Naive thymus-derived CD4-positive, alpha-beta T cell (primary cell): Measurements from ENCODE around the gene ARRB2. TPM values are rescaled to one million over a fixed set of nuclear protein-coding genes. Genes with fewer than 3 reads are reported as not detected.
"Not testable (repeated sequence)": the region's sequence is repeated elsewhere in the genome, so short reads cannot be mapped to it uniquely, and the experiment has no call there.

Experiments
- ATAC-seq: fragments of 150-1000 bp; cut with Tn5 transposase; 2 replicates; pipeline ENCODE4 v1.10.0; 2021; ENCODE audit warnings: mild to moderate bottlenecking, moderate library complexity
- CTCF ChIA-PET: fragments of 350-600 bp; sonication (Branson Sonifier 250); formaldehyde crosslinking; loops from one replicate; lab custom pipeline; 2021; ENCODE audit warnings: antibody characterized with exemption; lab: Charles Lee
- POLR2A ChIA-PET: fragments of 350-600 bp; sonication (Branson Sonifier 250); formaldehyde crosslinking; loops from one replicate; lab custom pipeline; 2021; ENCODE audit warnings: antibody characterized with exemption, inconsistent platforms; lab: Charles Lee
- DNase-seq, 9 donors: peaks; one replicate each; pipeline versions ENCODE4 v3.0.0 to v3.0.0-alpha.2; 2020 to 2022; ENCODE audit warnings: mixed read lengths in 1 of 9
- H3K27ac ChIP-seq: one replicate; pipeline ENCODE4 v1.7.0; 2013; ENCODE audit warnings: mild to moderate bottlenecking, low read depth, low read length, moderate library complexity
- H3K27me3 ChIP-seq, 2 donors: one replicate each; pipeline ENCODE4 v1.7.0; 2013; ENCODE audit warnings: low read length in 2 of 2, mild to moderate bottlenecking in 2 of 2, moderate library complexity in 2 of 2; ENCODE audit not compliant: control insufficient read depth in 2 of 2, insufficient read depth in 2 of 2
- H3K36me3 ChIP-seq, 3 experiments: 1 replicate in 2 of 3; 2 replicates in 1 of 3; pipeline ENCODE4 v1.7.0; 2013; ENCODE audit warnings: low read length in 3 of 3, mild to moderate bottlenecking in 3 of 3, moderate library complexity in 1 of 3; ENCODE audit not compliant: insufficient read depth in 3 of 3, control insufficient read depth in 2 of 3
- H3K4me1 ChIP-seq, 2 donors: one replicate each; pipeline ENCODE4 v1.7.0; 2013; ENCODE audit warnings: low read length in 2 of 2, mild to moderate bottlenecking in 2 of 2, moderate library complexity in 1 of 2; ENCODE audit not compliant: control insufficient read depth in 2 of 2, insufficient read depth in 2 of 2
- H3K4me3 ChIP-seq: 2 replicates; pipeline ENCODE4 v1.7.0; 2013; ENCODE audit warnings: mild to moderate bottlenecking, low read length
- H3K9me3 ChIP-seq, 3 experiments: 1 replicate in 2 of 3; 2 replicates in 1 of 3; pipeline ENCODE4 v1.7.0; 2013; ENCODE audit warnings: low read length in 3 of 3; ENCODE audit not compliant: control insufficient read depth in 2 of 3
- H3K27ac Mint-ChIP-seq, 9 donors: one replicate each; pipeline ENCODE4 v1.8.0; 2020 to 2022; ENCODE audit warnings: mixed read lengths in 9 of 9, mild to moderate bottlenecking in 8 of 9, moderate library complexity in 5 of 9, inconsistent platforms in 2 of 9
- H3K27me3 Mint-ChIP-seq, 5 donors: one replicate each; pipeline ENCODE4 v1.8.0; 2021 to 2022; ENCODE audit warnings: mixed read lengths in 5 of 5, mild to moderate bottlenecking in 1 of 5
- H3K36me3 Mint-ChIP-seq, 5 donors: one replicate each; pipeline ENCODE4 v1.8.0; 2020 to 2022; ENCODE audit warnings: mixed read lengths in 5 of 5, mild to moderate bottlenecking in 3 of 5, inconsistent platforms in 1 of 5
- H3K4me1 Mint-ChIP-seq, 7 donors: one replicate each; pipeline ENCODE4 v1.8.0; 2020 to 2022; ENCODE audit warnings: mixed read lengths in 7 of 7, mild to moderate bottlenecking in 3 of 7, inconsistent platforms in 1 of 7
- H3K4me3 Mint-ChIP-seq, 10 donors: one replicate each; pipeline ENCODE4 v1.8.0; 2020 to 2022; ENCODE audit warnings: mild to moderate bottlenecking in 10 of 10, mixed read lengths in 10 of 10, moderate library complexity in 6 of 10, inconsistent platforms in 2 of 10
- H3K9me3 Mint-ChIP-seq, 11 donors: one replicate each; pipeline ENCODE4 v1.8.0; 2020 to 2022; ENCODE audit warnings: mixed read lengths in 11 of 11, mild to moderate bottlenecking in 4 of 11, inconsistent platforms in 1 of 11, moderate library complexity in 1 of 11
- intact Hi-C, 2 donors: fragments of 100-400 bp; cut with micrococcal nuclease; formaldehyde crosslinking; loops; one replicate each; pipeline ENCODE4 v1.15.1; 2023
- polyA plus RNA-seq, 2 donors: library from polyadenylated mRNA; unstranded; fragments of 300-500 nt; fragmentation: Illumina TruSeq; gene quantifications; one replicate each; pipeline ENCODE4 v1.2.3, GENCODE V29; 2021
- total RNA-seq, 6 experiments: library from RNA in 5 of 6; stranded (reverse) in 5 of 6; gene quantifications; 1 replicate in 5 of 6; 2 replicates in 1 of 6; pipeline ENCODE4 v1.2.3 and lab custom pipeline; 2021 to 2026

Gene ARRB2
- total and polyA plus RNA-seq, 7 experiments from 2014 or later, result 34.8 to 601 (median 343) TPM

DNA sequence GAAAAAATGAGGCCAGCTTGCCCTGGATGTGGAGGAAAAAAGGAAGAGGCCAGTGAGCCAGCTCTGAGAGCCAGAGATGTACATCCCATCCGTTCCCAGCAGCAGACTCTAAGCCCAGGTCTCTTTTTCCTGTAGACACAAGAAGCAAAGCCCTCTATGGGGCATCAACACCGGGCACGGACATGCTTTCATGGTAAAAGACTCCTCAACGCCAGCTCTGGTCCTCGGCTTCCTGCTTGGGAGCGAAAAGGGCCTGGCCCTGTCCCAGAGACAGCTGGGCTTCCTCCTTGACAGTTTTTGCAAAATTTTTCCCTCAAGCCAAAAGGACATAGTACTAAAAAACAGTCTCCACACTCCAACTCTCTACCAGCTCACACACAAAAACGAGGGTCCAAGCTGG lies 33.6 kb upstream of the ARRB2 start:
- peaks cover 7 to 98% (median 26%) of the 10 kb centered on the region in 3 experiments for H3K36me3 ChIP-seq

GRCh38 chr17:4678448-4679026 lies 31.9 kb upstream of the ARRB2 start:
- ATAC-seq (no peak), DNase-seq (peak in 1 of 9 donors; percentile 42)
- Histone ChIP-seq H3K4me3 (no peak overlapping the region), H3K36me3 (peaks cover 19 to 93% (median 31%) of the 10 kb centered on the region in 3 experiments), H3K9me3 (no peaks in the 10 kb centered on the region), H3K4me1 (no peaks in the 10 kb centered on the region), H3K27ac (no peak overlapping the region), H3K27me3 (no peaks in the 10 kb centered on the region)
- H3K4me3 Mint-ChIP-seq, result no peak overlapping the region
- no peaks in the 10 kb centered on the region for H3K27me3 Mint-ChIP-seq
- H3K9me3 Mint-ChIP-seq, result no peaks in the 10 kb centered on the region
- intact Hi-C loops, result no loop called here
- no peak overlapping the region for H3K27ac Mint-ChIP-seq
- H3K36me3 Mint-ChIP-seq, result peaks cover 5 to 48% (median 18%) of the 10 kb centered on the region in 5 donors
- peaks cover 0 to 15% (median 0%) of the 10 kb centered on the region in 7 donors for H3K4me1 Mint-ChIP-seq
- CTCF ChIA-PET, result no interaction called here
- POLR2A ChIA-PET, result no interaction called here

More for the DNA sequence above, 33.6 kb upstream of the ARRB2 start:
- ChIA-PET CTCF (interaction anchor here (1.0 kb wide), 1 partner anchor 51 kb away, joined by 3 read pairs; no protein-coding TSS in a partner anchor), POLR2A (no interaction called here)
- DNase-seq (no peak), ATAC-seq (no peak)
- Mint-ChIP-seq H3K4me1 (peaks cover 0 to 15% (median 0%) of the 10 kb centered on the region in 7 donors), H3K27me3 (no peaks in the 10 kb centered on the region), H3K4me3 (no peak overlapping the region), H3K27ac (peak overlapping the region in 2 of 9 donors; percentile 19 to 38), H3K9me3 (no peaks in the 10 kb centered on the region), H3K36me3 (peaks cover 0 to 41% (median 12%) of the 10 kb centered on the region in 5 donors)
- no peaks in the 10 kb centered on the region for H3K27me3 ChIP-seq
- no peak overlapping the region for H3K4me3 ChIP-seq
- H3K27ac ChIP-seq, result no peak overlapping the region
- no peaks in the 10 kb centered on the region for H3K4me1 ChIP-seq
- intact Hi-C loops, result no loop called here
- no peaks in the 10 kb centered on the region for H3K9me3 ChIP-seq

GRCh38 chr17:4679658-4680057 lies 30.8 kb upstream of the ARRB2 start:
- H3K36me3 Mint-ChIP-seq, result peaks cover 5 to 50% (median 18%) of the 10 kb centered on the region in 5 donors
- CTCF ChIA-PET, result no interaction called here

GRCh38 chr17:4683739-4684138 lies 26.7 kb upstream of the ARRB2 start:
- H3K9me3 ChIP-seq, DNase-seq, H3K9me3 Mint-ChIP-seq, H3K4me3 ChIP-seq, CTCF ChIA-PET, H3K27me3 Mint-ChIP-seq, ATAC-seq, intact Hi-C loops, H3K27ac Mint-ChIP-seq, H3K27me3 ChIP-seq, H3K27ac ChIP-seq, H3K4me3 Mint-ChIP-seq, H3K4me1 ChIP-seq: not testable (repeated sequence)
- H3K36me3 ChIP-seq, result peaks cover 10 to 58% (median 19%) of the 10 kb centered on the region in 3 experiments
- Mint-ChIP-seq H3K4me1 (peaks cover 9 to 22% (median 18%) of the 10 kb centered on the region in 7 donors), H3K36me3 (peaks cover 13 to 58% (median 31%) of the 10 kb centered on the region in 5 donors)
- POLR2A ChIA-PET, result interaction anchor here (0.6 kb wide), 1 partner anchor 19 kb away, joined by 3 read pairs; no protein-coding TSS in a partner anchor

More at GRCh38 chr17:4679658-4680057, 30.8 kb upstream of the ARRB2 start:
- Histone ChIP-seq H3K4me3 (no peak overlapping the region), H3K27me3 (no peaks in the 10 kb centered on the region), H3K36me3 (peaks cover 19 to 86% (median 25%) of the 10 kb centered on the region in 3 experiments), H3K9me3 (no peaks in the 10 kb centered on the region), H3K27ac (no peak overlapping the region), H3K4me1 (no peaks in the 10 kb centered on the region)
- DNase-seq (no peak), ATAC-seq (no peak)
- H3K27me3 Mint-ChIP-seq, result no peaks in the 10 kb centered on the region
- no peak overlapping the region for H3K4me3 Mint-ChIP-seq
- peaks cover 0 to 15% (median 0%) of the 10 kb centered on the region in 7 donors for H3K4me1 Mint-ChIP-seq
- H3K9me3 Mint-ChIP-seq, result no peaks in the 10 kb centered on the region
- intact Hi-C loops, result no loop called here
- POLR2A ChIA-PET, result no interaction called here
- no peak overlapping the region for H3K27ac Mint-ChIP-seq

DNA sequence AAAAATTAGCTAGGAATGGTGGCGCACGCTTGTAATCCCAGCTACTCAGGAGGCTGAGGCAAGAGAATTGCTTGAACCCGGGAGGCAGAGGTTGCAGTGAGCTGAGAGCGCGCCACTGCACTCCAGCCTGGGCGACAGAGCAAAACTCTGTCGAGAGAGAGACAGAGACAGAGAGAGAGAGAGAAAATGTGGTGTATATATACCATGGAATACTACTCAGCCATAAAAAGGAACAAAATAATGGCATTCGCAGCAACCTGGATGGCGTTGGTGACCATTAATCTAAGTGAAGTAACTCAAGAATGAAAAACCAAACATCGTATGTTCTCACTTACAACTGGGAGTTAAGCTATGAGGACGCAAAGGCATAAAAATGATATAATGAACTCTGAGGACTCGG lies 20.6 kb upstream of the ARRB2 start:
- H3K27ac Mint-ChIP-seq, H3K4me1 ChIP-seq, H3K27ac ChIP-seq, H3K27me3 Mint-ChIP-seq, H3K4me3 ChIP-seq, intact Hi-C loops, H3K9me3 ChIP-seq, H3K4me3 Mint-ChIP-seq, CTCF ChIA-PET, H3K9me3 Mint-ChIP-seq, DNase-seq, ATAC-seq, H3K27me3 ChIP-seq: not testable (repeated sequence)
- H3K36me3 ChIP-seq, result peaks cover 0 to 26% (median 0%) of the 10 kb centered on the region in 3 experiments
- H3K4me1 Mint-ChIP-seq, result peaks cover 13 to 55% (median 46%) of the 10 kb centered on the region in 7 donors
- H3K36me3 Mint-ChIP-seq, result peaks cover 25 to 52% (median 36%) of the 10 kb centered on the region in 5 donors
- POLR2A ChIA-PET, result interaction anchor here (1.9 kb wide), 1 partner anchor 13 kb away, joined by 4 read pairs; no protein-coding TSS in a partner anchor

GRCh38 chr17:4690745-4691144 lies 19.7 kb upstream of the ARRB2 start:
- no peak for DNase-seq
- H3K4me3 Mint-ChIP-seq, result no peak overlapping the region
- H3K36me3 Mint-ChIP-seq, result peaks cover 25 to 46% (median 31%) of the 10 kb centered on the region in 5 donors
- no peak overlapping the region for H3K27ac ChIP-seq
- H3K27me3 Mint-ChIP-seq, result no peaks in the 10 kb centered on the region
- ChIA-PET CTCF (interaction anchor here (0.6 kb wide), 1 partner anchor 357 kb away, joined by 7 read pairs; no protein-coding TSS in a partner anchor), POLR2A (interaction anchor here (1.9 kb wide), 1 partner anchor 12 kb away, joined by 4 read pairs; no protein-coding TSS in a partner anchor)
- ATAC-seq, result no peak
- no peaks in the 10 kb centered on the region for H3K9me3 ChIP-seq
- H3K36me3 ChIP-seq, result peaks cover 0 to 21% (median 0%) of the 10 kb centered on the region in 3 experiments
- no peak overlapping the region for H3K4me3 ChIP-seq
- intact Hi-C loops, result no loop called here
- peaks cover 16 to 55% (median 46%) of the 10 kb centered on the region in 7 donors for H3K4me1 Mint-ChIP-seq
- H3K4me1 ChIP-seq, result peaks cover 0 to 2% of the 10 kb centered on the region in 2 donors
- peak overlapping the region in 1 of 9 donors; percentile 17 for H3K27ac Mint-ChIP-seq
- H3K9me3 Mint-ChIP-seq, result no peaks in the 10 kb centered on the region
- no peaks in the 10 kb centered on the region for H3K27me3 ChIP-seq
